Stimulated activated CD8-positive, alpha-beta memory T cell treated with anti-CD3 and anti-CD28 coated beads, Interleukin-4, amount 100 ng/mL, for 24 hours (primary cell): ENCODE data around the gene XPNPEP2.

Source experiments
- DNase-seq: peaks from one replicate; pipeline ENCODE4 v3.0.0-alpha.2; 2020; ENCODE audit warnings: low read depth

The XPNPEP2 gene

GRCh38 chrX:129750971-129751370 is 12.2 kb downstream of the XPNPEP2 start:
- DNase-seq = no peak

- no peak for DNase-seq
These were observed 15.6 kb downstream of the XPNPEP2 start for GRCh38 chrX:129754056-129755024.

DNA sequence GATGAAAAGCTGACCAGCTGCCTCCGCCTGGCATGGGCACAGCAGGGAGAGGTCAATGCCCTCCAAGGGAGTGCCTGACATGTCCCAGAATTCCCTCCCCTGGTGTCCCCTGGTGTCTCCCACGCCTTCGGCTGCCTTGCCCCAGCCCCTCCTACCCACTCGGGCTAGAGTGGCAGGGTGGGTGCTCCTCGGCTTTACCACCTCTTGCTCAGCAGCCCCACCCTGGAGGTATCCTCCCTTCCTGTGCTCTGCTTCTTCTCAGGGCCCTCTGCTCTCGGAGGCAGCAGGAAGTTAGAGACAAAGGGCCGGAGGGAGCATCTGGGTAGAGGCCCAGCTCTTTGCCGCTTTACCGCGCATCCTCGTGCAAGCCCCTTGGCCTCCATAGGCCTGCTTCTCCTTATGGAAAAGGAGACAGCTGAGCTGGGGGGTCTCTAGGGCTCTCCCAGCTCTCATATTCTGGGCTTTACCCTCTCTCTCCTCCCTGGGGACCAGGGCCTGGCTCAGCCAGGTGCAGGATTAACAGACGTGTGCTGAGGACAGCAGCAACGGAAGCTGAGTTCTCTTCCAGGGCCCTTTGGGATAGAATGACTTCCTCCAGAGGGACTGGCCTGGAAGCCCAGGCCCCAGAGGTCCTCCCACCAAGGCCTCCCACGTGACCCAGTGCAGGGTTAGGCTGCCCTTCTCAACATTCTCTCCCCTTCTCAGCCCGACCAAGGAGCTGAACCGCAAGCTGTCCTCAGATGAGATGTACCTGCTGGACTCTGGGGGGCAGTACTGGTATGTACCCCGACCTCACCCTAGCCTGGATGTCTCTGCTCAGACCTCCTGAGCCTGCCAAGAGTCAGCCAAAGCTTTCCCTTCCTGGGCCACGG is 17.2 kb downstream of the XPNPEP2 start:
- no peak for DNase-seq

DNA sequence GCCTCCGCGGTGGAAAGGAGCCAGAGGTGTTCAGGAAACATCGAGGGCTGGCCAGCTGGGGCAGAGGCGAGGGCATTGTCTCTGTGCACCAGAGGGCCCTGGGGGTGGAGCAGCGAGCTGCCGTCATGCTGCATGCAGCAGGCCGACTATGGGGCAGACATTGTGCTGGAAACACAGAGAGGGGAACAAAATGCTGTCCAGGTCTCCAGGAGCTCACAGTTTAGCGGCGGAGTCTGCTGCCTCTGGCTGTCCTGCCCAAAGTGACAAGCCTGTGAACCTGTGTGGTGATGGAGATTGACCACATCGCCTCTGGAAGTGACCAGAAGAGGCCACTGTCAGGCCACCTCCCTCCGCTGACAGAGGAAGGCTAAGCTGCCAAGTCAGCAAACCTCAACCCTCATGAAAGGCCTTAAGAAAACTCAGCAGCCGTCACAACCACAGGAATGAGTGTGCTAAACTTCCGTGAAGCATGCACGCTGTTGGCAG is 20.8 kb downstream of the XPNPEP2 start:
- no peak for DNase-seq

DNA sequence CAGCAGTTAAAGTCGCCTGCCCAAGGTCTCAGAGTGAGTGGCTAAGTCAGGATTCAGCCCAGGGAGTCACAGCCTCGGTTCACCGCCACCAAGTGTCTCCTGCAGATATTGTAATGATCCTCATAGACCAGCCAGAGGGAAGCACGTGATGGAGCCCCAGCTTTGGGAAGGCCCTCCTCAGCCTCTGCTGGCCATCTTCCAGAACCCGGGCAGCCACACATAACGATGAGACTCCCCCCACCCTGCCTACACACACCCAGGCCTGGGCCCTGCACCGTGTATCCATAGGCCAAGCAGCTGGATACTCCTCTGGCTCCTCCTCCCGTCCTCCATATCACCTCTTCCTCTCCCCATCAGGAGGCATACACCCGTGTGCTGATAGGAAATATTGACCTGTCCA is 21.4 kb downstream of the XPNPEP2 start:
- DNase-seq = no peak

DNA sequence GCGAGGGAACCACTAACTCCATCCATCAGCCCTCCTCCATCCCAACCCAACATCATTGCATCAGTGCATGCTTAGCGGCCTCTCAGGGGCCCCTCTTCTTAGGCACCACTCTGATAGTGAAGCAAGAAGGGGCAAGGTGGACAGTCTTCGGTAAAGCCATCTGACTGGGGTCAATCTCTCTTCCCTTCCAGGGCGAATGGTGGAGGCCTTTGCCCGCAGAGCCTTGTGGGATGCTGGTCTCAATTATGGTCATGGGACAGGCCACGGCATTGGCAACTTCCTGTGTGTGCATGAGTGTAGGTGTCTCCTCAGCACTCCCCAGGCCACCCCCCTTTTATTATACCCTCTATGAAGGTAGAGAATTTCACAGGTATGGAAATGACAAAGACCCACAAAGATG is 22.2 kb downstream of the XPNPEP2 start:
- no peak for DNase-seq

DNA sequence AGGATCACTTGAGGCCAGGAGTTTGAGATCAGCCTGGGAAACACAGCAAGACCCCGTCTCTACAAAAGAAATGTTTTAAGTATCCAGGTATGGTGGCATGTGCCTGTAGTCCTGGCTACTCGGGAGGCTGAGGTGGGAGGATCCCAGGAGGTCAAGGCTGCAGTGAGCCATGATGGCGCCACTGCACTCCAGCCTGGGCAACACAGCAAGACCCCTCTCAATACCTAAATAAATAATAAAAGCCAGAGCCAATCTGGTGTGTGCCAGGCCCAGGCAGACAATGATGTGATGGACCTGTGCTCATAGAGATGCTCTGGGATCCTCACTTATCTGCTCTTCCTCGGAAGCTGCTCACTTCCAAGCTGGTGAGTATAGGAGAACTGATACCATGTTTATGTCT is 22.8 kb downstream of the XPNPEP2 start:
- DNase-seq = no peak

DNA sequence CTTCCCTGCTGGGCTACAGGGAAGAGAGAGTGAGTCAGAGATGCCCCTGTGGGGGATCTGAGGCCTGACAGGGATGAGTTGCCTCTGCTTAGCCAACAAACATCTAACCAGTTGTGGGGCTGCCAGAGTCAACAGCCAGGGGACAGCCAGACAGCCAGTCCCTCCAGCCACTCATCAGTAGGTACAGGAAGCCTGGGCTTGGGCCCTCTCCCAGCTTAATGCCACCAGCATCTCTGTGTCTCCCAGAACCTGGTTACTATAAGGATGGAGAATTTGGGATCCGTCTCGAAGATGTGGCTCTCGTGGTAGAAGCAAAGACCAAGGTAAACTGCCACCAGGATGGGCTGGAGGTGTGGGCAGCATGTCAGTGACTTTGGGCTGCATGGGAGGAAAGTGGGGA is 23.7 kb downstream of the XPNPEP2 start:
- DNase-seq = no peak

DNA sequence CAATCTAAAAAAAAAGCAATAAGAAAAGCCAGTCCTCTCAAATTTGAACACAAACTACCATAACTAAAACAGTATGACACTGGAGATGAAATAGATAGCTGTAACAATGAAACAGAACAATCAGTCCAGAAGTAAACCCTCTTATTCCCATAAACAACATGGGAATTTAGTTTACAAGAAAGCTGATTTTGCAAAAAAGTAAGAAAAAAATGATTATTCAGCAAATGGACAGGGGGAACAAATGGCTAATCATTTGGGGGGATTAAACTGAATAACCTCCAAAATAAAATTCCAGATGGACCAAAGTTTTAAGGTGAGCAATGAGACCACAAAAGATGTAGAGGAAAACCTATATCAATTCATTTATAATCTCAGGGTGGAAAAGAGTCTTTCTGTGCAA is 24.9 kb downstream of the XPNPEP2 start:
- no peak for DNase-seq

DNA sequence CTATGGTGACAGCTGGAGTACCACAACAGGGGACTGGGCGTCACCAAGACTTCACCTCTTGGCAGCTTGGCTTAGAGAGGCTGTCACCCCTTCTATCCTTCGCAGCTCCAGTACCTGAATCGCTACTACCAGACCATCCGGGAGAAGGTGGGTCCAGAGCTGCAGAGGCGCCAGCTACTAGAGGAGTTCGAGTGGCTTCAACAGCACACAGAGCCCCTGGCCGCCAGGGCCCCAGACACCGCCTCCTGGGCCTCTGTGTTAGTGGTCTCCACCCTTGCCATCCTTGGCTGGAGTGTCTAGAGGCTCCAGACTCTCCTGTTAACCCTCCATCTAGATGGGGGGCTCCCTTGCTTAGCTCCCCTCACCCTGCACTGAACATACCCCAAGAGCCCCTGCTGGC is 29.4 kb downstream of the XPNPEP2 start:
- no peak for DNase-seq

- DNase-seq = no peak
These were observed 30.0 kb downstream of the XPNPEP2 start for GRCh38 chrX:129768586-129769466.

DNA sequence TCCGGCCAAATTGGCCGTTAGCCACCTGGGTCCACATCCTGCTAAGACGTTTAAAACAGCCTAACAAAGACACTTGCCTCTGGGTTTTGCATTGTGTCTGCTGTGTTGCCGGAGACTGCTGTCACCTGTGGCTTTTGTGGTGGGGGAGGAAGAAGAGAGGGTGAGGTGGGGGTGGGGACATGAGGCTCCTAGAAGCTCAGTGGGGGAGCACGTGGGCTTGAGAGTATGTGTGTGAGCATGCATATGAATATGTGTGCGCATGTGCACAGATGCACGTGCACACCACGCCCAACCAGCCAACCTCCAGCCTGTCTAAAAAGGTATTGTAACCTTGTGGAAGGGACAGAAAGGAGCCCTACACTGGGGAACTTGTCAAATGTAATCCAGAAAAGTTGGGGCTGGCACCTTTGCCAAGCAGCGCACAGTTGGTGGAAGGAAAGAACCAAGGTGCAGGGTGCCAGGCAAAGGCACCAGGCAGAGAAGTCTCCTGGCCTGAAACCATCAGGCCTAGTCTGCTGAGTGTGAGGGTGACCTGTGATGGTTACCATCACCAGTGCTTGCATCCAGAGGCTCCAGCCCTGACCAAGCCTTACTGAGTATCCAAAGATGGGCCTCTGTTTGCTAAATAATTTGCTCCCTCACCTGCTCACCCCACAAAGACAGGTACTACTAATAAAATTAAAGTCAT is 30.8 kb downstream of the XPNPEP2 start:
- DNase-seq = peak; percentile 50

- DNase-seq = no peak
These were observed 32.7 kb downstream of the XPNPEP2 start for GRCh38 chrX:129771266-129771995.

GRCh38 chrX:129772796-129773431 is 34.1 kb downstream of the XPNPEP2 start:
- DNase-seq = no peak

DNA sequence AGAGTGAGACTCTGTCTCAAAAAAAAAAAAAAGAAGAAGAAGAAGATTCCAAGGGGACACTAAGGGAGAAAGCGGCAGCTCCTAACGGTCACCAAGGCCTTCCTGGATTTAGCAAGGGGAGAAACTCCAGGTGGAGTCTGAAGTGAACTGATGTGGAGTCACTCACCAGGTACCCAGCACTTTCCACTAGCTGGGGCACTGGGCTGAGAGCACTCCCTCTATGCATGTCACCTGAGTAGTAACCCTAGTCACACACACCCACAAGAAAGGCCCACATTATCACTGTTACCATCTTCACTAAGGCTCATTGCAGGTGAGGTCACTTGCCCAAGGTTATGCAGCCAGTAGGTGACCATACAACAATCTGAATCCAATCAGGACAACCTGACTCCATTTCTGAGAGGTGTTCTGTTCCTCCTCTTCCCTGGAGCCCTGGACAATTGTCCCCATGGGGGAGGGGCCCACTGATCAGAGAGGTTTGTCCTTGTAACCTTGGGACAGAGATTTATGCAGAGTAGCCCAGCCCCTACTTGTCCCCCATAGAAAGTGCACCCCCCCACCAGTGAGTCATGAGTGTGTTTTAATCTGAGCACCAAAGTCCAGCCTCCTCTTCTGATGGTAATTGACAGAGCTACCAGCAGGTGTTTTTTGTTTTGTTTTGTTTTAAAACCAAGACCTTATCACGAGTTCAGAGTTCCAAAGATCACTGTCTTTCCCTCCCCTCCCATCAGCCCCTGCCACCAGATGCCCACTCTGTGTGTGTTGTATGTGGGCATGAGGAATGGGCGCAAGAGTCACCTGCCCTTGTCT is 35.1 kb downstream of the XPNPEP2 start:
- no peak for DNase-seq

DNA sequence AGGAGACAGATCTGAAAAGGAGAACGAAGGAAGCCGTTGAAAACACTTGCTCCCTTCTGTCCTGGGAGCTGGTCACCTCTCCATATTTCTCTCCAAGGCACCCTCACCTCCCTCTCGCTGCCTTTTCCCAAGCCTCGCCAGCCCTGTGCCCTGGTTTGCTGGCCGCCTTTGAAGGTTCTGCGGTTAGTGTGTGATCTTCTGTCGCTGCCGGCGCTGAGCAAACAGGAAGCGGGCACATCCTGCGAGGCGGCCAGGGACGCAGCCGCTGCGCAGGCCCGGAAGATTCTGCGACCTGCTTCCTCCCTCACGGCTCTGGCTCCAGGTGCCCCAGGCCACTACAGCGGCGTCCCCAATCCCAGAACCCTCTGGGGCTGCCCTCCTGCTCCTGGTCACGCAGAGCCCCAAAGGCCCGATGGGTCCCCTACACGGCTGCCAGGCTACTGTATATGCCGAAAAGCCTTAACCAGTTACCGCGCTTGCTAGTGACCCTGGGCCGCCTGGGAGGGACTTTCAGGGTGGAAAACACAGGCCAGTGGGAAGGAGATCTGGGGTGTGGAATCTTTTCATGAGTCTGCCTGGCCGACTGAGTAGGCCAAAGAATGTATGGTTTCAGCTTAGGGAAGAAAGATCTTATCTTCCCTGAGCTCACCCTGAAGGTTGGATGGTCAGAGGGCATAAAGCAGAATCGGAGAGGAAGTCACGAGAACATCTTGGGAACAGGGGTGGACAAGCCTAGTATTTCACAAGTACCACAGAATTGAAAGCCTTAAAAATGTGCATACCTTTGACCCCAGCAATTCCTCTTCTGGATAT is 38.6 kb downstream of the XPNPEP2 start:
- DNase-seq = peak; percentile 56

GRCh38 chrX:129779086-129779672 is 40.4 kb downstream of the XPNPEP2 start:
- no peak for DNase-seq

DNA sequence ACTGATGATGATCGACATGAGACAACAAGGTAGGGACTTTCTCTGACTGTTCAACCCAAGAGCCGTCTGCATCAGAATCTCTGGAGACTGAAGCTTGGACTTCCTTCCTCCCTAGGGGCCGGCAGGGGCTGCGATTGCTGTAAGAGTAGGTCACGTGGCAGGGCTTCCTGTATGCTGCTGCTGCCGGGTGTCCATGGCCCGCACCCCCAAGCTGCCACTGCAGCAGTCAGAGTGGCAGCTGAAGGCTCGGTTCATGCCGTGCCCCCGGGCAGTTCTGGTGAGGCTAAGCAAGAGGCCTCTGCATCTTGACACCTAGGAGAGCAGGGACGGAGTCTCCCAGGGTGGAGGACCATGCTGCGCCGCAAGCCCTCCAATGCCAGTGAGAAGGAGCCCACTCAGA is 41.0 kb downstream of the XPNPEP2 start, which contains the start of gene SASH3:
Gene SASH3, plus strand, starts transcription at position 203 of the 400 bp plus-strand sequence. Its CDS starts 149 bp downstream, at position 352.
- DNase-seq = no peak
